Anterior cingulate cortex (tissue), 58 donors: ENCODE data around the gene RAB7B.
"Not testable (repeated sequence)": the region's sequence is repeated elsewhere in the genome, so short reads cannot be mapped to it uniquely, and the experiment has no call there.

Experiments
- DNase-seq, 58 donors: peaks; one replicate each; lab custom pipeline; 2025; lab: John Stamatoyannopoulos, UW

RAB7B gene, protein sequence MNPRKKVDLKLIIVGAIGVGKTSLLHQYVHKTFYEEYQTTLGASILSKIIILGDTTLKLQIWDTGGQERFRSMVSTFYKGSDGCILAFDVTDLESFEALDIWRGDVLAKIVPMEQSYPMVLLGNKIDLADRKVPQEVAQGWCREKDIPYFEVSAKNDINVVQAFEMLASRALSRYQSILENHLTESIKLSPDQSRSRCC

DNA sequence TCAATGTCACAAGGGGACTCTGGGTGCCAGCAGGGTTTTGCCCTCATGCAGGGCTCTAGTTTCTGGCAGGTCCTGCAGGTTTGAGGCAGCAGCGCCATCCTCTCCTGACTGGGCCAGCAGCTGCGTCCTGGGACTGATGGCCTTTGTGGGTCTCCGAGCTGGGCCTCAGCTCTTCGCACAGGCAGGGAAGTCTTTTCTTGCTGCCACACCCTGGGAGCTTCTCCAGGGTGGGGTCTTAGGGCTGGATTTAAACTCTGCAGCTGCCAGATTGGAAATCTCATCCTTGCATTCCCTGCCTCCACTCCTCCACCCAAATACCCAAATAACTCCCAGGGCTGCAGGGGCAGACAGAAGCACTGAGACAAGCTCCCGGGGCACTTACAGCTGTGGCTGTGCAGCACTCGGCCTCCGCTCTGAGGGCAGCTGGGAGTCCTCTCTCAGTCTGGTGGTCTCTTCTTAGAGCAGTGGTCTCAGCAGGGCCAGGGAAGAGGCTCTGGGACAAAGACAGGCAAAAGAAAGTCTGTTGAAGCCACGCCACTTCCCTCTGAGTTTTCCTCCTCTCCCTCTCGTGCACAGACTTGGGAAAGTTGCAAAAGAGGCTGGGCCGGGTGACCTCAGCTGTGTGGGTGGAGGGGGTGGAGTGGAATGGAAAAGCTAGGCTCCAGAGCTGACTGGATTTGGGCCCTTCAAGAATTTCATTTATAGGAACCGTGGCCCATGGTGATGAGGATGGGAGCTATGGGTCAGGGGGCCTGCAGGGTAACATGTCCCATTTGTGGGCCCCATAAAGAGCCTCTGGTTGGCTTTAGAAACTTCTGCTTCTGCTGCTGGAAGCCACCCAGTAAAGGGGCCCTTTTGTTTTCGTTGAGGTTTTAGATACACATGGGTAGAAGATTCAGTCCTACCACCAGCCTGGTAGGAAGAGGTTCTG is at the start of gene RAB7B:
TSS of gene RAB7B (minus strand) at position 525 of the 931 bp plus-strand sequence. CDS start 9,260 bp downstream, outside the sequence.
- peak in 23 of 58 donors; percentile 10 to 56 (median 27) for DNase-seq

DNA sequence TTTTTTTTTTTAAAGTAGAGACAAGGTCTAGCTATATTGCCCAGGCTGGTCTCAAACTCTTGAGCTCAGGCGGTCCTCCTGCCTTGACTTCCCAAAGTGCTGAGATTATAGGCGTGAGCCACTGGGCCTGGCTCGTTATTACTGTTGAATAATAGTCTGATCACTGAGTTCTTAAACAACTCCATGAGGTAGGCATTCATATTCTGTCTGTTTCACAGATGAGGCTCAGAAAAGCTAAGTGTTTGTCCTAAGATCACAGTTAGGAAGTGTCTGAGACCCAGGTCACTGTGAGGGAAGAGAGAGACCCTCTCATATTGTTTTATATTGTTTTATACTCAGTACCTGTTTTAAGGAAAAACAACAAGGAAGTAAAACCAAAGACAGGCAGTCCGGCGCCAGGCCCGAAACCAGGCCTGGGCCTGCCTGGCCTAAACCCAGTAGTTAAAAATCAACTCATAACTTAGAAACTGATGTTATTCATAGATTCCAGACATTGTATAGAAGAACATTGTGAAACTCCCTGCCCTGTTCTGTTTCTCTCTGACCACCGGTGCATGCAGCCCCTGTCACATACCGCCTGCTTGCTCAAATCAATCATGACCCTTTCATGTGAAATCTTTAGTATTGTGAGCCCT is 49.2 kb upstream of the RAB7B start:
- not testable (repeated sequence) for DNase-seq

DNA sequence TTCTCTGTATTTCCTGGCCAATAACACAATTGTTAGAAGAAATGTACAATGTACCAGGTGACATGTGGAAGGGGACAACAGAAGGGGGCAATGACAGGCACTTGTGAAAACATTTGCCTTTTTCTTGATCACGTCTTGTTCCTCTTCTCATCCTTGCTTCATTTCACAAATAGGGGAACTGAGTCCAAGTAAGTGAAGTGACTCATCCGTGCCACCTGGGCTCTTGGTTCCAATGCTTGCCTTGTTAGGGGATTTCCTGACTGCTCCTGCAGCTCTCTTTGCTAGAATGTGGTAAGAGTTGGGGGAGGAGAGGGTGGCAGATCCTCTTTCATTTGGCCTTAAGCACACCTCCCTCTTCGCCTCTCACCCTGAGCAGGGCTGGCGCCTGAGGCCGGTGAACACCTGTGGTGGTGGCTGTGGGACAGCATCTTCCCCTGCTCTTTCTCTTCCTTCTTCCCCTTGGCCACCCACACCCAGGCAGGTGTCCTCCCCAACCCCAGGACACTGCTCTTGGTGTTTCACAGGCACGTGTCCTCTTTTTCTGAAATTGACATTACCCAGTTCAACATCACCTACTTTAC is 47.5 kb upstream of the RAB7B start:
- peak in 1 of 58 donors; percentile 10 for DNase-seq

DNA sequence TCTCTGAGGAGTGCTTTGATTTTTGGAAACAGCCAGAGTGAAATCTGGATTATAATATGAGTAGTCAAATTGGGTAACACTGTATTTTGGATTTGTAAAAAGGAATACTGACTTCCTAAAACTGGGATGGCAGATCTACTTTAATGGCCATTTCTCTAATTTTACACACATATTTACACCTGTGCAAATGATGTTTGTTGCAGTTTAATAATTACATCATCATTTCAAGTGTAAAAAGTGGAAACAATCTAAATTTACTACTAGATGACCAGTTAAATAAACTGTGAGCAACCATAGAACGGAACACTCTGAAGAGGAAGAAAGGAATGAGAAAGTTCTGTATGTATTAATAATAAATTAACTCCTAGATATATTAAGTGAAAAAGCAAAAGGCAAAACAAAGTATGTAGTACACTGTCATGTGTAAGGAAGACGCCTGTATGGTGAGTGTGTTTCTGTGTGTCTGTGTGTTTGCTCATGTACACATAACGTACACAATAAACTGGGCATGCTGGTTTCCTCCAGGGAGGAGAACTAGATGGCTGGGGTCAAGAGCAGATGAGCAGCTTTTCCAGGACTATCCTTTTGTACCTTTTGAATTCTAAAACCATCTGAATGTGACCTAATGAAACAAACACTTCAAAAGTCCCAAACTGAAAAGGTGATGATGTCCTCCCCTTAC is 46.9 kb upstream of the RAB7B start:
- no peak for DNase-seq

DNA sequence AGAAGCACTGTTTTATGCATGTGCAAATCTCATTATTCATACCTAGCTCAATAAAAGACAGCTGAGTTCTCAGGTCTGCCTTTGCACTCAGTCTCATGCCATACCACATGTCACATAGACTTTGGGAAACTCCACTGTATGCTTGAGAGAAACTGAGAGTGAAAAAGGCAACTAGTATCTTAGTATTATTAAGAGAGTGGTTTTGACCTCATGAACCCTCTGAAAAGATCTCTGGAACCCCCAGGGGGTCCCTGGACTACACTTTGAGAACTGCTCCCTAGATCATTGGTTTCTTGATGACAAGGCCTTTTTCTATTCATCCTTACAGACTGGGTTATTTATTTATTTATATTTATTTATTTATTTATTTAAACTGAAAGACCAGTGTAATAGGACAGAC is 46.1 kb upstream of the RAB7B start:
- no peak for DNase-seq

DNA sequence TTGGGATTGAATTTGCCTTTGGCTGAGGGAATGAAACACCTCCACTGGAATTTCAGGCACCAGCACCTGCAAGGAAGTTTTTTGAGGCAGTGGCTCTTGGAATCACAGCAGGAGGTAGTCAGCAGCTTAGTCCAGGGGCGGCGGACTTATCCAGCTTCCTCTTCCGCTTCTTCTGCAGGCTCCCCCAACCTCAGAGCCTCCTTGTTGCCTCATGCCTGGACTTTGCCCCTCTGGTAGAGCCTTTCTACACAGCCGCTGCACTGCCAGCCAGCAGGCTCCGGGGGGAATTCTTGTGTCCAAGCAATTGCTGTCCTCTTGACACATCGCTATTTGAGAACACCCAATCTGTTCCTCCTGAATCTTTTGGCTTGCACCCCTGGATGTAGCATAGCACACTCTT is 45.4 kb upstream of the RAB7B start:
- DNase-seq = peak in 2 of 58 donors; percentile 3 to 9

DNA sequence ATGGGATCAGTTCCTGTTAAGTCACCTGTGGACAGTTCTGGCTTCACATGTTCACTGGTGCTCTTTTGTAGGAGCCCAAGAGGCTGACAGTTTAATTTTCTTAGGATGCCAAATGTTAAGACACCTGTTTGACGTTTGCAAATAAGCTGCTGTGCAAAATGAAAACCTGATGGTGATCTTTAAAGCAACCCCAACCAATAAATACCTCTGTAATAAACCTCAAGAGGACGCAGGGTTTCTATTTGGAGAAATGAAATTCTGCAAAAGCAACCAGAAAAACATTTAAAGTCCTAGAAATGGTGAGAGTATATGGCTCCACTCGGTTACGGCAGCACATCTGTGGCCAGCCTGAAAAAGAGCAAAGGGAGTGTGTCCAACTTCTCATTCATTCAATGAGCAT is 44.1 kb upstream of the RAB7B start:
- no peak for DNase-seq

DNA sequence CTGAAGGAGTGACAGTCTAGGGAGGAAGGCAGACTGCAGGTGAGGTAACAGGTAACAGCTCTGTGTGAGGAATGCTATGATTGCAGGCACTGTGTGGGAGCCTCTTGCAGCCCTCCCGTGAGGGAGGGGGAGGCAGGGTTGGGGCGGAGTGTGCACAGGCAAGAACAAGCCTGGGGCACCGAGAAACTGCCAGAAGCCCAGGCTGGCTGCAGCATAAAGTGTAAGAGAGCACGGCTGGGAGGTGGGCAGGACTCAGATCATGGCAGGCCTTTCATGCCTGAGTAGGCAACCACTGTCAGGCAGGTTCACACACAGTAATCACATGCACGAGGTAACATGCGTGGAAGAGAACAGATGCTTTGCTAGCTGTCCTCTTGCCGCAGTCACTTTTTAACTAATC is 38.4 kb upstream of the RAB7B start:
- no peak for DNase-seq

DNA sequence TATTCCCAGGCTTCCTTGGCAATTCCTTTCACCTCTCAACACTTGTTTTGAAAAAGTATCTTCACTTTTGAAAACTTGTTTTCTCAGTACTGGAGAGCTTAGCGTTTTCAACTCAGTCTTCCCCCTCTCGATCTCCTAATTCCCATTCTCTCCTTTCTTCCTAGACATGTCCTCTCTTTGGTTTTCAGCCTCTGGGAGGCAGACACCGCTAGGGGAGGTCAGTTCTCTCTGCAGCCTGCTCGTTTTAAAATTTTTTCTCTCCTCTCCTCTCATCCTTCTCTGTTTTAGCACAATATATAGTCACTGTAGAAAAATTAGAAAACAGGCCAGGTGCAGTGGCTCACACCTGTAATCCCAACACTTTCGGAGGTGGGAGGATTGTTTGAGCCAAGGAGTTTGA is 37.1 kb upstream of the RAB7B start:
- no peak for DNase-seq

DNA sequence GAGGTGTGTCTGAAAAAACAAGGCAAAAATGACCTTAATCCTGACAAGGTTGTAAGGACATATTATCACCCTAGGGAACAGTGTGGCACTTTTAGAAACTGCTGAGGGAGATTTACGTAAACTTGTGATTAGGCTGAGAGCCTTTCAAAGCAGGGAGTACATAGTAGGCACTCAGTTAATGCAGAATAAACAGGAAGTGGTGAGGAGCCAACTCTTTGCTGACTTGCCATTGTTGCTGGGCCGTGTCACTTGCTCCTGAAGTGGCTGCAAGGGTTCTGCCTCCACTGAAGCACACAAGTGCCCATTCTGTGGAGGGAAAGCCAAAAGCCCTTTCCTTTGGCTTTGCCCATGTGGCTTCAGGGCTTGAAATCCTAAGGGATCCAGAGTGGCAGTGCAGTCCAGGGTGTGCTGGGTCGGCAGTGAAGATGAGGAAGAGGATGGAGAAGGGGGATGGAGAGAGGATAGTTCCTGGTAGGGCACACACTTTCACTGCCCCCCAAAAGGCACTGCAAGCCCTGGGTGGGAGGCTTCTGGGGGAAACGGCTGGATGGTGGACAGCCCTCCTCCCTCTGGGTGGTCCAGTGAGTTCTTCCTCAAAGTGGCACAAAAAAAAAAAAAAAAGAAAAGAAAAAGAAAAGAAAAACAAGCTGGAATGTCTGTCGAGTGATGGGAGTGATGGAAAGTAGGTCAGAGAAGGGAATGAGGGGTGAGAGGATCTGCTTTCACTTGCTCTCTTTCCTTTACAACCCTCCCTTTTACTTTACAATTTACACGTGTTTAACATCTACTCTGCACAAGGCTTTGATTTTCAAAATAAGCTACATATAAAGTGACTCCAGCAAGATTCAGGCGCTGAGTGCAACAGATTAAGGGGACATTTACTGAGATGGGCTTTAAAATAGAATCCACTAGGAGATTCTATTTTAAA is 36.1 kb upstream of the RAB7B start:
- DNase-seq = no peak

DNA sequence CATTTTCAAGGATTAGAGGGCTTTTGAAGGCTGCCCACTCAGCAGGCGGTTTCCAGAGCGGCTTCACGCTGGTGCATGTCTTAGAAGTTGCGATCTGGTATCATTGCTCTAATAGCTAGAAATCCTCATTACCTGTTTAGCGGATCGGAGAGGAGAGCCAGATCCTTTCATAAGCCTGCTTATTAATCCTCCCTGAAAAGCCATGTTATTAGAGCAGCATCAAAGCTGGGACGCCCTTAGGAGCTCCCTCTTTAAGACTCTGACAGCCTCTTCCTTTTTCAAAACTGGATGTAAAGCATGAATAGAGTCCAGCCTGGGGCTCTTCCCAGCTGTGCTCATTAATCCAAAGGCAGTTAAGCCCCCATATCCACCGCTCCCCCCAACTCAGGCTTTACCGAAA is 34.4 kb upstream of the RAB7B start:
- no peak for DNase-seq

DNA sequence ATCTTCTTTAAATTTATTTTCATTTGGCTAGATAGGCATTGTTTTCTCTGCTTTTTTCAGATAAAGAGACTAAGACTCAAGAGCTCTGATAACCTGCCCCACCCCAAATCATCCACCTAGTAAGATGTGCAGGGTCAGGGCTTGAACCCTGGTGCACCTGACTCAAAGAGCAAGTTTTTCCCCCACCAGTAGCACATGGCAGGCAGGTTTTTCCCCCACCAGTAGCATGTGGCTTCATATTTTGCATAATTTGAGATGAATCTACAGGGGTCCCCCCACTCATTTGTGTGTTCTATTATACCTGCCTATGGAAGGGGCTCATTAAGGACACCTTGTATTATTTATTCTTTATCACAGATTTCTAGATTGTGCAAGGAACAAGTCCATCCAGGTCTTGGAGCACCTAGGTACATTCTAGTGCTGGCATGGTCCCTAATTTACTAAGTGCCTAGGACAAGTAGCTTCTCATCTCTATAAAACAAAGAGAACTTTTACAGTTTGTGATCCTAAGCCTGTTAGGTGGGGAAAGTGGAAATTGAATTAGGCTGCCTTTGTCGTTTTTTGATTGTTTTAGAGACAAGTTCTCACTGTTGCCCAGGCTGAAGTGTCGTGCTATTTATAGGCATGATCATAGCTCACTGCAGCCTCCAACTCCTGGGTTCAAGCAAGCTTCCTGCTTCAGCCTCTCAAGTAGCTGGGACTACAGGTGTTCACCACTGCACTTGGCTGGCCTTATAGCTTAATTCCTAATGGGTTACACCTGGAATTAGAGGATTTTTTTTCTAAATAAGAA is 33.7 kb upstream of the RAB7B start:
- DNase-seq = no peak

DNA sequence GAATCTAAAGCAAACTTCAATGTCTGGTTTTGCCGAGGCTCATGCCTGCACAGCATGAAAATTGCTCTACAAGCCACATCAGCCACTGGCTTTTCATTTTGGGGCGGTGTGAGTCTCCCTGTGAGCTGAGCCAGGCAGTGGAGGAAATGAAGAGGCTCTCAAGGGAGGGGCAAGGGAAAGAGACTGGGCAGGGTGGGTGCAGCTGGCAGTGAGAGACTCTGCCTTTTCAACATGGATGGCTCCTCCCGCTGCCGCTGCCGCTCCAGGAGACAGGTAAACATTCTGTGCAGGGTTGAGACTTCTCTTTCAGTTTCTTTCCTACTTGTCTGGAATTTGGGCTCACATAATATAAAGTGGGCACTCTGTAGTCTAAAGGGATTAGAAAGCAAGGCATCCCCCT is 31.8 kb upstream of the RAB7B start:
- DNase-seq = no peak

DNA sequence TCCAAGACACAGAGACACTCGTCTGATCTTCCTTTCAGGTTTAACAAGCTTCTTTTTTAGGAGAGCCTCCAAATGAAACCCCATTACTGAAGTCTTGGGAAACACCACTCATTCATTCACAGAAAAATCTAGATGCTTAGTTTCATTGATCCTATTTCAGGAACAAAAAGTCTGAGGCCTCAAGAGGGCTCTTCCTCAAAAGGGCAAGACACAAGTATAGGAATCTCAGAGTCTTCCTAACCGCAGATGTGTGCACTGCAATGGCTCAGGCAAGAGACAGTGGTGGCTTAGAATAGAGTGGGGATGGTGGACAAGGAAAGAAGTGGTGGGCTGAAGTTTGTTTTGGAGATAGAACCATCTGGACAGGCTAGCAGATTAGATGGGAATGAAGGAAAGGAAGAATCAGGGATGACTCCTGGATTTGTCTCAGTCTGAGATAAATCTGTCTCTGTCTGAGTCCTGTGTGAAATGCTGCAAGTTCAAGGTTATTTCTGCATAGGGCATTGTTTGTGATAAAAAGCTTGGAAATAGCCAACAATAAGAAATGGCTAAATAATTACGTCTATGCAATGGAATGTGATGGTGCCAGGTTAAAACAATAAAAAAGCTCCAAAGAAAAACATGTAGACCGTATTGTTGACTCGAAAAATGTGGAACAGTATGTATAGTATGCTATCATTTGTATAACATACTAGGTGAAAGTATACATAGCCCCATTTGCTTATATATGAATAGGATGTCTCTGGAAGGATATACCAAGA is 29.4 kb upstream of the RAB7B start:
- no peak for DNase-seq

DNA sequence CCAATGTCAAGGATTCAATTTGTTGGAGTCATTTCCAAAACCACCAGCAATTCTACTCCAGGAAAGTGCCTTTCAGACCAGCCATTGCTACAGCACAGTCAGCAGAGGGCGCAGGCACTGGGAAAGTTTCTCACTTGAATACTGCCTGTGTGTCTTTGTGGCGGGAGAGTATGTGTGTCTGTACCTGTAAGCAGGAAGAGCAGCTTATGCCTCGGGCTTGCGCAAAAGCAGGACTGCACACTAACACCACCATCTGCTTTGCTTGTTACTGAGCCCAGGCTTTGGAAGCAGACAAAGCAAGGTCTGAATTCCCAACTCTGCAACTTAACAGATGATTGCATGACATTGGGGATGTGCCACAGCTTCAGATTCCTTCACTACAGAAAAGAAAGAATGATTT is 27.5 kb upstream of the RAB7B start:
- peak in 50 of 58 donors; percentile 8 to 87 (median 43) for DNase-seq

DNA sequence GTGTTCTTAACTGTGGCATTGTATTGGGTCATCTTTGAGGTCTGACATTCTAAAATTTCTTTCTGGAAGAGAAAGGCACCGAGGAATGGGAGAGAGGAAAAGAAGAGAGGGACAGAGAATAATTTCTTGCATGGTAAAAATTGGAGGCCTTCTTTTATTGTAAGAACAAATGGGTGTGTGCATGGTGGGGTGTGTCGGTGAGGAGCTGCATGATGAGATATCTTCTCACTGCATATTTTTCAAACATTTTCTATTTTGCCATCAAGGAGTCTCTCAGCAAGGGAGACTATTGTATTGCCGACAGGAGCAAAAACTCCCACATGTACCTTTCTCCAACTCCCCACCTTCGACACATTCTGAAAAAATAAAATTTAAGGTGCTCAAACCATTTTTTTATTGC is 27.0 kb upstream of the RAB7B start:
- DNase-seq = no peak

DNA sequence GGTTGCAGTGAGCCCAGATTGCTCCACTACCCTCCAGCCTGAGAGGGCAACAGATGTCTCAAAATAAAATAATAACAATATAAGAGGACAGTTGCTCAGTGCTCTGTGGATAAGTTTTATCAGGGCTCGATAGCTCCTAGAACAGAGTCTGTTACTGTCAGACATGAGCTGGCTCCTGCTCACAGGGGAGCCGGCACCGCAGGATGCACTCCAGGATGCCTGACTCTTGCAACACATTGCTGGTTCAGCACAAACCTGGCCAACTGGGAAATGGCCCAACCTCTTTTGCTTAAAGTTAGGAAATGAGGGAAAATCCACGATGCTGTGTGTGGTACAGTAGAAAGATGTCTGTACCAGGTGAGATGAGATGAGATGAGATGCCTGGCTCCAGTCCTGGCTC is 26.3 kb upstream of the RAB7B start:
- no peak for DNase-seq
